Measurements from ENCODE around the gene RRP7A.
"Not testable (repeated sequence)": the region's sequence is repeated elsewhere in the genome, so short reads cannot be mapped to it uniquely, and the experiment has no call there.

RRP7A gene

GRCh38 chr22:42560781-42561180 lies 41.2 kb upstream of the RRP7A start:
- Histone ChIP-seq H3F3A (ENCODE audit: insufficient read depth) (0 out of 2 replicates have a peak, but pooled peaks cover 6% of the 10 kb centered on the region), H3K4me2 (ENCODE audit: low read depth, low read length, poor library complexity, severe bottlenecking) (no peak overlapping the region), H3K27me3 (ENCODE audit: low read length) (no peaks in the 10 kb centered on the region), H3K36me3 (ENCODE audit: low read length) (no peaks in the 10 kb centered on the region), H2AFZ (ENCODE audit: low read depth, low read length, severe bottlenecking) (no peak overlapping the region), H3K9me2 (replicated peaks; ENCODE audit: insufficient read depth, low read length) (no peaks in the 10 kb centered on the region), H3K9ac (ENCODE audit: low read length) (no peak overlapping the region), H3K79me2 (ENCODE audit: insufficient read depth, low read length) (no peaks in the 10 kb centered on the region), H3K9me3 (ENCODE audit: insufficient read depth, low read length) (no peaks in the 10 kb centered on the region), H3K27ac (ENCODE audit: low read depth, low read length) (no peak overlapping the region), H3K4me3 (ENCODE audit: insufficient read depth, low read length, poor library complexity, severe bottlenecking) (no peak overlapping the region), H4K20me1 (ENCODE audit: low read depth, low read length) (no peaks in the 10 kb centered on the region)
- TF ChIP-seq EZH2phosphoT487 (conservative IDR thresholded peaks at IDR 0.05; ENCODE audit: low read length): no peak
- peak; percentile 43 for TF ChIP-seq CTCF (IDR thresholded peaks at IDR 0.05; ENCODE audit: insufficient read depth, low read length, poor library complexity, severe bottlenecking)

- no peak overlapping the region for H2AFZ ChIP-seq (ENCODE audit: low read depth, low read length, severe bottlenecking)
- no peaks in the 10 kb centered on the region for H3K79me2 ChIP-seq (ENCODE audit: insufficient read depth, low read length)
- no peaks in the 10 kb centered on the region for H3K9me3 ChIP-seq (ENCODE audit: insufficient read depth, low read length)
- no peaks in the 10 kb centered on the region for H4K20me1 ChIP-seq (ENCODE audit: low read depth, low read length)
- no peaks in the 10 kb centered on the region for H3K9me2 ChIP-seq (replicated peaks; ENCODE audit: insufficient read depth, low read length)
- H3F3A ChIP-seq (ENCODE audit: insufficient read depth): 0 out of 2 replicates have a peak, but pooled peaks cover 6% of the 10 kb centered on the region
- TF ChIP-seq EZH2phosphoT487 (conservative IDR thresholded peaks at IDR 0.05; ENCODE audit: low read length) (no peak), CTCF (IDR thresholded peaks at IDR 0.05; ENCODE audit: insufficient read depth, low read length, poor library complexity, severe bottlenecking) (no peak)
- no peaks in the 10 kb centered on the region for H3K27me3 ChIP-seq (ENCODE audit: low read length)
- H3K4me3 ChIP-seq (ENCODE audit: insufficient read depth, low read length, poor library complexity, severe bottlenecking): no peak overlapping the region
- no peaks in the 10 kb centered on the region for H3K36me3 ChIP-seq (ENCODE audit: low read length)
- H3K27ac ChIP-seq (ENCODE audit: low read depth, low read length): no peak overlapping the region
- no peak overlapping the region for H3K4me2 ChIP-seq (ENCODE audit: low read depth, low read length, poor library complexity, severe bottlenecking)
- H3K9ac ChIP-seq (ENCODE audit: low read length): no peak overlapping the region
Measured at GRCh38 chr22:42560381-42560780, 40.8 kb upstream of the RRP7A start.

- peak within 1 kb of the TSS; percentile 39 for H3K4me3 ChIP-seq (ENCODE audit: insufficient read depth, low read length, poor library complexity, severe bottlenecking)
- peak within 1 kb of the TSS; percentile 46 for H3K9ac ChIP-seq (ENCODE audit: low read length)
- TF ChIP-seq EZH2phosphoT487 (conservative IDR thresholded peaks at IDR 0.05; ENCODE audit: low read length): no peak
- TF ChIP-seq CTCF (IDR thresholded peaks at IDR 0.05; ENCODE audit: insufficient read depth, low read length, poor library complexity, severe bottlenecking): no peak
- H3K4me2 ChIP-seq (ENCODE audit: low read depth, low read length, poor library complexity, severe bottlenecking): peak within 1 kb of the TSS; percentile 46
- H2AFZ ChIP-seq (ENCODE audit: low read depth, low read length, severe bottlenecking): peak within 1 kb of the TSS; percentile 31
- no peaks in the 10 kb centered on the region for H3K79me2 ChIP-seq (ENCODE audit: insufficient read depth, low read length)
- no peaks in the 10 kb centered on the region for H3K36me3 ChIP-seq (ENCODE audit: low read length)
- no peaks in the 10 kb centered on the region for H4K20me1 ChIP-seq (ENCODE audit: low read depth, low read length)
- no peaks in the 10 kb centered on the region for H3K9me3 ChIP-seq (ENCODE audit: insufficient read depth, low read length)
- no peaks in the 10 kb centered on the region for H3K9me2 ChIP-seq (replicated peaks; ENCODE audit: insufficient read depth, low read length)
- no peaks in the 10 kb centered on the region for H3K27me3 ChIP-seq (ENCODE audit: low read length)
- no peak within 1 kb of the TSS for H3K27ac ChIP-seq (ENCODE audit: low read depth, low read length)
- H3F3A ChIP-seq (ENCODE audit: insufficient read depth): peaks cover 9% of the 10 kb centered on the region
Measured at GRCh38 chr22:42553475-42554361, 34.1 kb upstream of the RRP7A start, which contains the start of gene SERHL2. SERHL2 (plus strand) TSS chr22:42553956; CDS start chr22:42554021, 65 bp downstream.

- H3K4me2 ChIP-seq (ENCODE audit: low read depth, low read length, poor library complexity, severe bottlenecking): peak overlapping the region; percentile 48
Measured at GRCh38 chr22:42552294-42552647, 32.7 kb upstream of the RRP7A start.

More at GRCh38 chr22:42552294-42552647, 32.7 kb upstream of the RRP7A start:
- not testable (repeated sequence) for H3K79me2 ChIP-seq (ENCODE audit: insufficient read depth, low read length); H3K9me3 ChIP-seq (ENCODE audit: insufficient read depth, low read length); H3K36me3 ChIP-seq (ENCODE audit: low read length); H3K9ac ChIP-seq (ENCODE audit: low read length); H3K27me3 ChIP-seq (ENCODE audit: low read length); H3F3A ChIP-seq (ENCODE audit: insufficient read depth); H2AFZ ChIP-seq (ENCODE audit: low read depth, low read length, severe bottlenecking); H4K20me1 ChIP-seq (ENCODE audit: low read depth, low read length); H3K9me2 ChIP-seq (replicated peaks; ENCODE audit: insufficient read depth, low read length)
- peak overlapping the region; percentile 48 for H3K4me3 ChIP-seq (ENCODE audit: insufficient read depth, low read length, poor library complexity, severe bottlenecking)
- peak overlapping the region; percentile 58; the same call in 1 of the 2 replicates for H3K27ac ChIP-seq (ENCODE audit: low read depth, low read length)

Measured in SU-DHL-6 (cell line).